ENCODE data around the gene CDK16.

The CDK16 gene

GRCh38 chrX:47212381-47213293 lies 5.8 kb upstream of the CDK16 start:
- DNase-seq (ENCODE audit: low read depth): no peak
- no peak overlapping the region for H3K4me3 ChIP-seq (ENCODE audit: control insufficient read depth, low read depth, low read length)
- no peak for TF ChIP-seq CTCF (conservative IDR thresholded peaks at IDR 0.05; ENCODE audit: control insufficient read depth, insufficient read depth, low read depth, low read length)

DNA sequence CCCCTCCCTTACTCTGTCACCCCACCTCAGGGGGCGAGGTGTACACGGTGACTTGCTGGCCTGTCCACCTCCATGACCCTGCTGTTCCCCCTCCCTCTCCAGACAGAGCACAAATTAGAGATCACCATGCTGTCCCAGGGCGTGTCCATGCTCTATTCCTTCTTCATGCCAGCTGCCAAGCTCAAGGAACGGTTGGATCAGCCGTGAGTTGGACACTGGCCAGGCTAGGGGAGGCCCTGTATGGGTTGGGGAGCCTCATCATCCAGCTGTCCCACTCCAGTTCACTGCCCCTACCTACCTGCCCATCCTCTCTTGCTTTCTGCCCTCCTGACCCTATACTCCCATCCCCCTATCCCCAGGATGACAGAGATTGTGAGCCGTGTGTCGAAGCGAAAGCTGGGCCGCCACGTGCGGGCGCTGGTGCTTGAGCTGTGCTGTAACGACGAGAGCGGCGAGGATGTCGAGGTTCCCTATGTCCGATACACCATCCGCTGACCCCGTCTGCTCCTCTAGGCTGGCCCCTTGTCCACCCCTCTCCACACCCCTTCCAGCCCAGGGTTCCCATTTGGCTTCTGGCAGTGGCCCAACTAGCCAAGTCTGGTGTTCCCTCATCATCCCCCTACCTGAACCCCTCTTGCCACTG lies 3.9 kb upstream of the CDK16 start:
- TF ChIP-seq CTCF (conservative IDR thresholded peaks at IDR 0.05; ENCODE audit: control insufficient read depth, insufficient read depth, low read depth, low read length): no peak
- no peak overlapping the region for H3K4me3 ChIP-seq (ENCODE audit: control insufficient read depth, low read depth, low read length)
- no peak for DNase-seq (ENCODE audit: low read depth)

DNA sequence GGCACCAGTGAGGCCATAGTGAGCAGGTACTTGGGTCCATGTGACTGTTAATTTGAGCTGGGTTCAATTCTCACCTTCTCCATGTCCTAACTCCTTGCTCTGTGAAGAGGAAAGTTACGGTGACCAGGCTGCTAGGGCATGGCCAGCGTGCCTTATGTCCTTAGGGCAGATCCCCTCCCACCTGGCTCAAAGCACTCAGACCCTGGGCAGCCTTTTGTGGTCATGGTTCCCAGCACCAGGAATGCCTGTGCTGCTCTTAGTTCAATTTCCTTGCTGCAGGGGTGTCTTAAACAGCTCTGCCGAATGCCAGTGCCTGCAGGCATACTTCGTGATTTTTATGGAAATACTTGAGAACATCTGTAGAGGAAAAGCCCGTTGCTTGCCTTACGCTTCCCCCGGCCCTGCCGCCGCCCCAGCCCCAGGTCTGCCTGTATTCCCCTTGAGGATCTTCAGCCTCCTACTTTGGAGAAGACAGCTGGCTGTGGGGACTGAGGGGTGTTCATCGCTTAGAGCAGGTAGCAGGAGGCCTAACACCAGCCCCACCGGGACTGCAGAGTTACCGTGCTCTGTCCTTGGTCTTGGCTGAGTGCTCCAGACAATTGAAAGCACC lies 3.1 kb upstream of the CDK16 start:
- no peak for DNase-seq (ENCODE audit: low read depth)
- no peak for TF ChIP-seq CTCF (conservative IDR thresholded peaks at IDR 0.05; ENCODE audit: control insufficient read depth, insufficient read depth, low read depth, low read length)
- no peak overlapping the region for H3K4me3 ChIP-seq (ENCODE audit: control insufficient read depth, low read depth, low read length)

GRCh38 chrX:47216393-47216925 lies 2.0 kb upstream of the CDK16 start:
- DNase-seq (ENCODE audit: low read depth): no peak
- no peak for TF ChIP-seq CTCF (conservative IDR thresholded peaks at IDR 0.05; ENCODE audit: control insufficient read depth, insufficient read depth, low read depth, low read length)
- no peak overlapping the region for H3K4me3 ChIP-seq (ENCODE audit: control insufficient read depth, low read depth, low read length)

DNA sequence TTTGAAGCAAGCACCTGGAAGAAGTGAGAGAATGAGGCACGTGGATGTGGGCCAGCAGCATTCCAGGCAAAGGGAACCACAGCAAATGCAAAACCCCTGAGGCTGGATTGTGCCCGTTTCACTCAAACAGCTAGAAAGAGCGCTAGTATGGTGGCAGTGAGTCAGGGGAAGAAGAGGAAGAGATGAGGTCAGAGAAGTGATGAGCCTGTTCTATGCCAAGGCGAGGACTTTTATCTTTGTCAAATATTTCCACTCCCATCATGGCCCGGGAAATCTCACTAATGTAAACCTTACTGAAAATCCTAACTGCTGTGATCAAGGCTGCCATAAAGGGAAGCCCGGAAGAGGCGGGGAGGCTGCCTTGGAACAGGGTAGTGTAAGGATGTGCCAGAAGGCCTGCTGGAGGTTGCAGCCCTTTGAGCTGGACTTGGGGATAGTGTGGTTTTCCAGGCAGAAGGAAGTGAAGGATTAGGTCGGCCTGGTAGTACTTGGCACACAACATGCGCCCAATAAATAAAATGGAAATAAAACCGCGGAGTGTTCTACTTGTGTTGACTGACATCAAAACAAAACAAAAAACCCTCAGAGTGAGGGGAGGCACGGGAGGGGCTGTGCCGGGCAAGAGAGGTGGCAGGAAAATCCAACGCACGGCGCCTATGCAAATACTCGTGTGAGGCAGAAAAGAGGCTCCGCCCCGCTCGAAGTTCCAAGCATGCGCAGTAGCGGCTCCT lies 1.2 kb upstream of the CDK16 start:
- TF ChIP-seq CTCF (conservative IDR thresholded peaks at IDR 0.05; ENCODE audit: control insufficient read depth, insufficient read depth, low read depth, low read length): no peak
- H3K4me3 ChIP-seq (ENCODE audit: control insufficient read depth, low read depth, low read length): peak overlapping the region; percentile 27
- DNase-seq (ENCODE audit: low read depth): peak; percentile 78

GRCh38 chrX:47217852-47218279 lies 615 bp upstream of the CDK16 start:
- TF ChIP-seq CTCF (conservative IDR thresholded peaks at IDR 0.05; ENCODE audit: control insufficient read depth, insufficient read depth, low read depth, low read length): no peak
- H3K4me3 ChIP-seq (ENCODE audit: control insufficient read depth, low read depth, low read length): peak overlapping the region; percentile 77
- peak; percentile 99 for DNase-seq (ENCODE audit: low read depth)

Data from fibroblast of mammary gland (primary cell).